HFFc6 (cell line): ENCODE data around the gene NEB. TPM values are rescaled to one million over a fixed set of nuclear protein-coding genes. Genes with fewer than 3 reads are reported as not detected.

Experiments used
- DNase-seq: peaks from one replicate; pipeline ENCODE4 v3.0.0-alpha.2; 2018
- H3K27ac Mint-ChIP-seq: 2 replicates; pipeline ENCODE4 v1.8.0; 2020; ENCODE audit warnings: mild to moderate bottlenecking, mixed read lengths
- H3K27me3 Mint-ChIP-seq: 2 replicates; pipeline ENCODE4 v1.8.0; 2021; ENCODE audit warnings: mild to moderate bottlenecking, moderate library complexity, mixed read lengths; ENCODE audit not compliant: insufficient read depth
- H3K36me3 Mint-ChIP-seq: 2 replicates; pipeline ENCODE4 v1.8.0; 2021; ENCODE audit warnings: low read depth, mixed read lengths
- H3K4me1 Mint-ChIP-seq: 2 replicates; pipeline ENCODE4 v1.8.0; 2020; ENCODE audit warnings: low read depth, mixed read lengths
- H3K4me3 Mint-ChIP-seq: 2 replicates; pipeline ENCODE4 v1.8.0; 2020; ENCODE audit warnings: mild to moderate bottlenecking, moderate library complexity, mixed read lengths
- H3K9me3 Mint-ChIP-seq: 2 replicates; pipeline ENCODE4 v1.8.0; 2020; ENCODE audit warnings: mild to moderate bottlenecking, mixed read lengths
- total RNA-seq, 6 experiments: library from RNA; stranded (reverse); fragmentation: NEBNext Ultra II Directional; extraction: Animal tissue kit (Norgen Biotek cat#: 25700); gene quantifications; 2 replicates in 1 of 6; 3 replicates in 5 of 6; pipeline ENCODE4 v1.2.3, GENCODE V29; 2021
- TF ChIP-seq, protein P1 (sequence below): fragments of 200-600 bp; sonication (generic); IDR thresholded peaks from 2 replicates; pipeline ENCODE4 v1.5.0; 2021; ENCODE audit warnings: antibody characterized with exemption, mild to moderate bottlenecking

Gene NEB
- total RNA-seq, 6 experiments from 2014 or later, result under 0.01 TPM; not detected in 5

- no peak for DNase-seq
- TF ChIP-seq, protein P1, sequence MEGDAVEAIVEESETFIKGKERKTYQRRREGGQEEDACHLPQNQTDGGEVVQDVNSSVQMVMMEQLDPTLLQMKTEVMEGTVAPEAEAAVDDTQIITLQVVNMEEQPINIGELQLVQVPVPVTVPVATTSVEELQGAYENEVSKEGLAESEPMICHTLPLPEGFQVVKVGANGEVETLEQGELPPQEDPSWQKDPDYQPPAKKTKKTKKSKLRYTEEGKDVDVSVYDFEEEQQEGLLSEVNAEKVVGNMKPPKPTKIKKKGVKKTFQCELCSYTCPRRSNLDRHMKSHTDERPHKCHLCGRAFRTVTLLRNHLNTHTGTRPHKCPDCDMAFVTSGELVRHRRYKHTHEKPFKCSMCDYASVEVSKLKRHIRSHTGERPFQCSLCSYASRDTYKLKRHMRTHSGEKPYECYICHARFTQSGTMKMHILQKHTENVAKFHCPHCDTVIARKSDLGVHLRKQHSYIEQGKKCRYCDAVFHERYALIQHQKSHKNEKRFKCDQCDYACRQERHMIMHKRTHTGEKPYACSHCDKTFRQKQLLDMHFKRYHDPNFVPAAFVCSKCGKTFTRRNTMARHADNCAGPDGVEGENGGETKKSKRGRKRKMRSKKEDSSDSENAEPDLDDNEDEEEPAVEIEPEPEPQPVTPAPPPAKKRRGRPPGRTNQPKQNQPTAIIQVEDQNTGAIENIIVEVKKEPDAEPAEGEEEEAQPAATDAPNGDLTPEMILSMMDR, result no peak
- H3K36me3 Mint-ChIP-seq, result no peaks in the 10 kb centered on the region
- H3K9me3 Mint-ChIP-seq, result no peaks in the 10 kb centered on the region
- no peaks in the 10 kb centered on the region for H3K4me1 Mint-ChIP-seq
- H3K27ac Mint-ChIP-seq, result no peak overlapping the region
- peaks cover 3% of the 10 kb centered on the region; the same call in 1 of the 2 replicates for H3K27me3 Mint-ChIP-seq
- no peak overlapping the region for H3K4me3 Mint-ChIP-seq
These were observed 114.8 kb downstream of the NEB start for GRCh38 chr2:151619337-151619989.

GRCh38 chr2:151616760-151617339, 117.4 kb downstream of the NEB start:
- H3K4me1 Mint-ChIP-seq, result no peaks in the 10 kb centered on the region
- DNase-seq, result no peak
- H3K4me3 Mint-ChIP-seq, result no peak overlapping the region
- H3K36me3 Mint-ChIP-seq, result no peaks in the 10 kb centered on the region
- TF ChIP-seq, protein P1, result peak; percentile 33
- no peaks in the 10 kb centered on the region for H3K9me3 Mint-ChIP-seq
- H3K27me3 Mint-ChIP-seq, result peaks cover 4% of the 10 kb centered on the region; the same call in 1 of the 2 replicates
- no peak overlapping the region for H3K27ac Mint-ChIP-seq

DNA sequence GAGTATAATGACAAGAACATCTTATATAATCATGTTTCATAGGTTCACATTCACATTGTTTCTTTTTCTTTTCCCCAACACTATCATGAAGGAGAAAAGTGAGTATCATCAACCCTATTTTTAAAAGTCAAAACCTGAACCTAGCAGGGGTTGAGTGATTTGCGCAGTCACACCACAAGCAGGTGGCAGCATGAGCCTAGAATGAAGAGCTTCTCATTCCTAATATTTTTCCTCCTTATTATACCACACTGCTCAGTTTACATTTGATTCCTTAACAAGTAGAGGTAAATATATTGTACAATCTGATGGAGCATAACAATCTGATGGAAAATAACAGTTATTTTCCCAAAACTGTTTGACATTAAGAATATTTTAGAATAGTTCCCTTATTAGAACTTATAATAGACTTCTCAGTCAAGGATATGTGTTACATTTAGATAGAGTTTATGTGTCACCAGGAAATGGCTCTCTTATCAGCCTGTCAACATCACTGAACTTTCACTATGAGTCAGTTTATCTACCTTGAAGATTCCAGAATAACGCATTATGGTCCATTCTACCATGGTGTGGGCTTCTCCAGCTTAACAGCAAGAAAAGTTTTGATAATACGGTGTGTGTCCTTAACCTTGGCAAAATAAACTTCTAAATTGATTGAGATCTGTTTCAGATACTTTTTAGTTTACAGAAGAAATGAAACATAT, 119.5 kb downstream of the NEB start:
- Mint-ChIP-seq H3K36me3 (no peaks in the 10 kb centered on the region), H3K27ac (no peak overlapping the region), H3K9me3 (no peaks in the 10 kb centered on the region), H3K4me3 (no peak overlapping the region), H3K27me3 (peaks cover 4% of the 10 kb centered on the region; the same call in 1 of the 2 replicates), H3K4me1 (no peaks in the 10 kb centered on the region)
- DNase-seq, result no peak
- TF ChIP-seq, protein P1, result no peak

- DNase-seq, result no peak
- Mint-ChIP-seq H3K4me3 (no peak overlapping the region), H3K9me3 (no peaks in the 10 kb centered on the region), H3K27me3 (peaks cover 4% of the 10 kb centered on the region; the same call in 1 of the 2 replicates), H3K36me3 (no peaks in the 10 kb centered on the region), H3K27ac (no peak overlapping the region), H3K4me1 (no peaks in the 10 kb centered on the region)
- TF ChIP-seq, protein P1, result no peak
These were observed 120.1 kb downstream of the NEB start for GRCh38 chr2:151614159-151614558.

- H3K4me1 Mint-ChIP-seq, result no peaks in the 10 kb centered on the region
- H3K27ac Mint-ChIP-seq, result no peak overlapping the region
- H3K27me3 Mint-ChIP-seq, result peaks cover 4% of the 10 kb centered on the region; the same call in 1 of the 2 replicates
- H3K36me3 Mint-ChIP-seq, result no peaks in the 10 kb centered on the region
- TF ChIP-seq, protein P1, result no peak
- no peaks in the 10 kb centered on the region for H3K9me3 Mint-ChIP-seq
- no peak overlapping the region for H3K4me3 Mint-ChIP-seq
- no peak for DNase-seq
These were observed 122.9 kb downstream of the NEB start for GRCh38 chr2:151611351-151611750.
